IMR-90 (cell line): Measurements from ENCODE around the gene YARS2. TPM values are rescaled to one million over a fixed set of nuclear protein-coding genes. Genes with fewer than 3 reads are reported as not detected.

ENCODE experiments used
- ATAC-seq: fragments of 200-7000 bp; cut with Tn5 transposase; 2 replicates; pipeline ENCODE4 v1.9.1; 2020; ENCODE audit warnings: low read depth, mild to moderate bottlenecking, moderate library complexity
- BruUV-seq: library from RNA; stranded (reverse); fragments of 400-500 nt; replicated peaks from 2 replicates; lab custom pipeline; 2021; lab: Mats Ljungman, UMichigan
- CTCF ChIA-PET: fragments of 300-600 bp; formaldehyde crosslinking; extraction: SDS; loops from one replicate; lab custom pipeline; 2021; ENCODE audit warnings: antibody characterized with exemption; lab: Yijun Ruan, JAX
- POLR2A ChIA-PET: fragments of 300-600 bp; sonication (Branson Sonifier 250); formaldehyde crosslinking; loops from one replicate; lab custom pipeline; 2022; ENCODE audit warnings: antibody characterized with exemption; ENCODE audit not compliant: unreplicated experiment; lab: Charles Lee
- DNase-seq: peaks from one replicate; pipeline ENCODE4 v3.0.0; 2013
- H2AFZ ChIP-seq: replicated peaks from 2 replicates; pipeline ENCODE3; 2013; ENCODE audit warnings: low read length, mild to moderate bottlenecking; ENCODE audit not compliant: poor library complexity
- H2AK5ac ChIP-seq: 2 replicates; pipeline ENCODE4 v1.6.1; 2013; ENCODE audit warnings: low read depth, low read length, inconsistent platforms
- H2AK9ac ChIP-seq: replicated peaks from 2 replicates; pipeline ENCODE3; 2013; ENCODE audit warnings: mild to moderate bottlenecking, low read depth, low read length, moderate library complexity; ENCODE audit not compliant: poor library complexity
- H2BK120ac ChIP-seq: 2 replicates; pipeline ENCODE4 v1.6.1; 2013; ENCODE audit warnings: low read depth, low read length, inconsistent platforms
- H2BK15ac ChIP-seq: 3 replicates; pipeline ENCODE4 v1.6.1; 2013; ENCODE audit warnings: low read depth, low read length, inconsistent platforms
- H2BK20ac ChIP-seq: 2 replicates; pipeline ENCODE4 v1.6.1; 2013; ENCODE audit warnings: low read depth, mild to moderate bottlenecking, inconsistent platforms, low read length, moderate library complexity
- H2BK5ac ChIP-seq: 2 replicates; pipeline ENCODE4 v1.6.1; 2013; ENCODE audit warnings: mild to moderate bottlenecking, low read depth, low read length, inconsistent platforms; ENCODE audit not compliant: poor library complexity, severe bottlenecking
- H3K14ac ChIP-seq: replicated peaks from 2 replicates; pipeline ENCODE4 v1.6.1; 2013; ENCODE audit warnings: low read depth, low read length, inconsistent platforms
- H3K18ac ChIP-seq: 2 replicates; pipeline ENCODE4 v1.6.1; 2013; ENCODE audit warnings: low read depth, low read length, control low read depth
- H3K23ac ChIP-seq: 2 replicates; pipeline ENCODE4 v1.6.1; 2013; ENCODE audit warnings: low read depth, low read length, inconsistent platforms
- H3K27ac ChIP-seq: 2 replicates; pipeline ENCODE4 v1.5.1; 2013; ENCODE audit warnings: mild to moderate bottlenecking, control low read depth, low read length; ENCODE audit not compliant: insufficient read depth
- H3K27me3 ChIP-seq: 2 replicates; pipeline ENCODE4 v1.6.1; 2013; ENCODE audit warnings: low read length; ENCODE audit not compliant: control insufficient read depth, insufficient read depth
- H3K36me3 ChIP-seq: 2 replicates; pipeline ENCODE4 v1.6.1; 2013; ENCODE audit warnings: low read length, mixed read lengths; ENCODE audit not compliant: control insufficient read depth, insufficient read depth
- H3K4ac ChIP-seq: 2 replicates; pipeline ENCODE4 v1.6.1; 2013; ENCODE audit warnings: low read depth, low read length, inconsistent platforms
- H3K4me1 ChIP-seq: 2 replicates; pipeline ENCODE4 v1.6.1; 2013; ENCODE audit warnings: low read length, mixed read lengths; ENCODE audit not compliant: control insufficient read depth, insufficient read depth
- H3K4me2 ChIP-seq: 2 replicates; pipeline ENCODE4 v1.6.1; 2013; ENCODE audit warnings: low read depth, mild to moderate bottlenecking, control low read depth, low read length, moderate library complexity
- H3K4me3 ChIP-seq: 2 replicates; pipeline ENCODE4 v1.5.1; 2013; ENCODE audit warnings: low read depth, mild to moderate bottlenecking, control low read depth, low read length, moderate library complexity; ENCODE audit not compliant: insufficient read depth
- H3K56ac ChIP-seq: 2 replicates; pipeline ENCODE4 v1.6.1; 2013; ENCODE audit warnings: low read length, inconsistent platforms; ENCODE audit not compliant: insufficient read depth; ENCODE audit errors: extremely low read depth
- H3K79me1 ChIP-seq, 2 experiments: 2 replicates each; pipeline ENCODE4 v1.6.1; 2013; ENCODE audit warnings: low read length in 2 of 2, inconsistent platforms in 1 of 2, low read depth in 1 of 2
- H3K9ac ChIP-seq: 2 replicates; pipeline ENCODE4 v1.6.1; 2013; ENCODE audit warnings: low read depth, low read length, control low read depth
- H3K9me1 ChIP-seq: 2 replicates; pipeline ENCODE4 v1.6.1; 2013; ENCODE audit warnings: low read length, inconsistent platforms; ENCODE audit not compliant: insufficient read depth
- H3K9me3 ChIP-seq: 2 replicates; pipeline ENCODE4 v1.6.1; 2013; ENCODE audit warnings: low read length; ENCODE audit not compliant: control insufficient read depth, insufficient read depth
- H4K20me1 ChIP-seq: 2 replicates; pipeline ENCODE4 v1.6.1; 2013; ENCODE audit warnings: low read length, inconsistent platforms; ENCODE audit not compliant: insufficient read depth
- H4K5ac ChIP-seq: 2 replicates; pipeline ENCODE4 v1.6.1; 2013; ENCODE audit warnings: mild to moderate bottlenecking, low read depth, low read length, control low read depth
- H4K8ac ChIP-seq, 2 experiments: 2 replicates each; pipeline ENCODE4 v1.6.1; 2013; ENCODE audit warnings: low read depth in 2 of 2, low read length in 2 of 2, control low read depth in 1 of 2, inconsistent platforms in 1 of 2
- H4K91ac ChIP-seq: 2 replicates; pipeline ENCODE4 v1.6.1; 2013; ENCODE audit warnings: low read depth, low read length, inconsistent platforms; ENCODE audit not compliant: insufficient read depth
- BHLHE40 ChIP-seq: fragments of 150-350 bp; IDR thresholded peaks from 2 replicates; pipeline ENCODE4 v1.6.1; 2016; ENCODE audit warnings: mild to moderate bottlenecking, low read depth, low read length
- CEBPB ChIP-seq: IDR thresholded peaks from 2 replicates; pipeline ENCODE4 v1.6.1; 2012; ENCODE audit warnings: low read depth, low read length, improper control_type of control experiment
- CHD1 ChIP-seq: IDR thresholded peaks from 2 replicates; pipeline ENCODE4 v1.6.1; 2012; ENCODE audit warnings: low read depth, low read length, improper control_type of control experiment
- ELK1 ChIP-seq: fragments of 150-350 bp; IDR thresholded peaks from 2 replicates; pipeline ENCODE4 v1.6.1; 2016; ENCODE audit warnings: low read depth, mild to moderate bottlenecking, low read length, moderate library complexity, borderline replicate concordance
- FOS ChIP-seq: fragments of 150-350 bp; IDR thresholded peaks from 2 replicates; pipeline ENCODE4 v1.6.1; 2016; ENCODE audit warnings: low read depth, low read length
- MAFK ChIP-seq: IDR thresholded peaks from 2 replicates; pipeline ENCODE4 v1.6.1; 2012; ENCODE audit warnings: low read depth, low read length, improper control_type of control experiment
- MAZ ChIP-seq: IDR thresholded peaks from 2 replicates; pipeline ENCODE4 v1.6.1; 2012; ENCODE audit warnings: low read depth, mild to moderate bottlenecking, low read length, improper control_type of control experiment, moderate library complexity, borderline replicate concordance
- MXI1 ChIP-seq: IDR thresholded peaks from 2 replicates; pipeline ENCODE4 v1.6.1; 2012; ENCODE audit warnings: low read depth, mild to moderate bottlenecking, low read length, moderate library complexity, borderline replicate concordance
- NFE2L2 ChIP-seq: fragments of 150-350 bp; IDR thresholded peaks from 2 replicates; pipeline ENCODE4 v1.6.1; 2016; ENCODE audit warnings: low read depth, mild to moderate bottlenecking, low read length
- POLR2A ChIP-seq: IDR thresholded peaks from 2 replicates; pipeline ENCODE4 v1.6.1; 2012; ENCODE audit warnings: mild to moderate bottlenecking, low read depth, low read length
- RAD21 ChIP-seq: IDR thresholded peaks from 2 replicates; pipeline ENCODE4 v1.6.1; 2012; ENCODE audit warnings: low read length, improper control_type of control experiment
- RCOR1 ChIP-seq: IDR thresholded peaks from 2 replicates; pipeline ENCODE4 v1.6.1; 2012; ENCODE audit warnings: mild to moderate bottlenecking, low read length, improper control_type of control experiment; ENCODE audit not compliant: insufficient replicate concordance
- RFX5 ChIP-seq: IDR thresholded peaks from 2 replicates; pipeline ENCODE4 v1.8.0; 2012; ENCODE audit warnings: low read depth, mild to moderate bottlenecking, low read length, moderate library complexity
- SMC3 ChIP-seq: fragments of 150-350 bp; IDR thresholded peaks from 2 replicates; pipeline ENCODE4 v1.6.1; 2016; ENCODE audit warnings: low read depth, mild to moderate bottlenecking, antibody characterized with exemption, low read length, moderate library complexity
- USF2 ChIP-seq: fragments of 150-350 bp; IDR thresholded peaks from 2 replicates; pipeline ENCODE4 v1.6.1; 2017; ENCODE audit warnings: mild to moderate bottlenecking, antibody characterized with exemption, low read length, low read depth
- dilution Hi-C: fragments of 300-500 bp; cut with HindIII; formaldehyde crosslinking; loops from one replicate; pipeline ENCODE4 v1.14.3; 2018; ENCODE audit warnings: low sequenced_read_pairs; ENCODE audit not compliant: unreplicated experiment
- in situ Hi-C: fragments of 300-500 bp; cut with MboI; formaldehyde crosslinking; loops from 3 replicates; pipeline ENCODE4 v1.14.3; 2019; ENCODE audit warnings: low sequenced_read_pairs, inconsistent platforms, mixed read lengths
- intact Hi-C: fragments of 100-400 bp; cut with micrococcal nuclease; formaldehyde crosslinking; loops from 2 replicates; pipeline ENCODE4 v1.10.0; 2022
- polyA plus RNA-seq, 3 experiments: library from polyadenylated mRNA; depleted of rRNA; stranded (reverse); fragments of >200 nt; gene quantifications; 2 replicates each; pipeline ENCODE4 v1.2.3, GENCODE V29; 2012; ENCODE audit warnings: low replicate concordance in 1 of 3
- total RNA-seq: library from RNA; depleted of rRNA; stranded (reverse); fragments of >200 nt; gene quantifications from 2 replicates; pipeline ENCODE4 v1.2.3, GENCODE V29; 2012
- TF ChIP-seq, protein P1 (sequence below): conservative IDR thresholded peaks from 2 replicates; pipeline ENCODE4 v1.5.1; 2012; ENCODE audit warnings: mild to moderate bottlenecking, low read depth, low read length, improper control_type of control experiment

The YARS2 gene
- total and polyA plus RNA-seq, 2 of the 4 experiments (the other 2 are of a cell fraction), result 15.3 to 26.9 TPM

DNA sequence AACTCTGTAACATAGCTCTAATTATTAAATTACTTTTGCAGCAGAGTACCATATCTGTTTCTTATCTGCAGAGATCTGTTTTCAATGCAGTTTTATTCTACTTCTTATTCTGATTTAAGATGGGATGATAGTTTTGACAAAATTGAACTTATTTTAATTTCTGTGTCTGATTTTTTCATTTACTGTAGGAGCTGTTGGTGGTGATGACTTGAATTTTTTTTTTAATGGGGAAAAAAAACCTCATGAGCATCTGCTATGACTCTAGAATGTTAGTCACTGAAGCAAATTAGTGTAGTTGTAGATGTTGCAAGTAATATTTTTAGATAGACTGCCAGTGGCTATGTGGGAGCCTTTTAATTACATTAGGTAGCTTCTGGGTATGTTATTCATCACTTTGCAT is 53.2 kb downstream of the YARS2 start:
- intact Hi-C loops (loop anchor here (5.0 kb wide), 1 partner anchor 35 kb away; no protein-coding TSS in a partner anchor), in situ Hi-C loops (no loop called here), dilution Hi-C loops (no loop called here)
- Histone ChIP-seq H3K56ac (no peak overlapping the region), H3K14ac (no peak overlapping the region), H2BK15ac (no peak overlapping the region), H2BK5ac (no peak overlapping the region), H4K91ac (no peak overlapping the region), H3K18ac (no peak overlapping the region), H2AK5ac (no peak overlapping the region), H3K9ac (no peak overlapping the region), H2AFZ (no peak overlapping the region), H3K9me1 (no peaks in the 10 kb centered on the region), H3K4me3 (no peak overlapping the region), H4K8ac (no peak overlapping the region), H3K4me2 (no peak overlapping the region), H2BK120ac (no peak overlapping the region), H2BK20ac (no peak overlapping the region), H3K4me1 (peaks cover 4% of the 10 kb centered on the region; the same call in 1 of the 2 replicates), H3K27me3 (no peaks in the 10 kb centered on the region), H4K5ac (no peak overlapping the region), H3K36me3 (peaks cover 1% of the 10 kb centered on the region; the same call in 1 of the 2 replicates), H3K79me1 (peaks cover 9 to 17% of the 10 kb centered on the region in 2 experiments), H3K27ac (no peak overlapping the region), H4K20me1 (peaks cover 8% of the 10 kb centered on the region; the same call in 1 of the 2 replicates), H3K23ac (no peak overlapping the region), H2AK9ac (no peak overlapping the region), H3K9me3 (no peaks in the 10 kb centered on the region), H3K4ac (no peak overlapping the region)
- TF ChIP-seq NFE2L2, result no peak
- no peak for TF ChIP-seq SMC3
- TF ChIP-seq, protein P1, sequence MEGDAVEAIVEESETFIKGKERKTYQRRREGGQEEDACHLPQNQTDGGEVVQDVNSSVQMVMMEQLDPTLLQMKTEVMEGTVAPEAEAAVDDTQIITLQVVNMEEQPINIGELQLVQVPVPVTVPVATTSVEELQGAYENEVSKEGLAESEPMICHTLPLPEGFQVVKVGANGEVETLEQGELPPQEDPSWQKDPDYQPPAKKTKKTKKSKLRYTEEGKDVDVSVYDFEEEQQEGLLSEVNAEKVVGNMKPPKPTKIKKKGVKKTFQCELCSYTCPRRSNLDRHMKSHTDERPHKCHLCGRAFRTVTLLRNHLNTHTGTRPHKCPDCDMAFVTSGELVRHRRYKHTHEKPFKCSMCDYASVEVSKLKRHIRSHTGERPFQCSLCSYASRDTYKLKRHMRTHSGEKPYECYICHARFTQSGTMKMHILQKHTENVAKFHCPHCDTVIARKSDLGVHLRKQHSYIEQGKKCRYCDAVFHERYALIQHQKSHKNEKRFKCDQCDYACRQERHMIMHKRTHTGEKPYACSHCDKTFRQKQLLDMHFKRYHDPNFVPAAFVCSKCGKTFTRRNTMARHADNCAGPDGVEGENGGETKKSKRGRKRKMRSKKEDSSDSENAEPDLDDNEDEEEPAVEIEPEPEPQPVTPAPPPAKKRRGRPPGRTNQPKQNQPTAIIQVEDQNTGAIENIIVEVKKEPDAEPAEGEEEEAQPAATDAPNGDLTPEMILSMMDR, result no peak
- no peak for TF ChIP-seq MAFK
- TF ChIP-seq POLR2A, result no peak
- no peak for TF ChIP-seq FOS
- TF ChIP-seq CHD1, result no peak
- TF ChIP-seq CEBPB, result no peak
- TF ChIP-seq ELK1, result no peak
- TF ChIP-seq RAD21, result no peak
- TF ChIP-seq USF2, result no peak
- TF ChIP-seq BHLHE40, result no peak
- no peak for TF ChIP-seq RFX5
- TF ChIP-seq MAZ, result no peak
- no peak for TF ChIP-seq MXI1
- TF ChIP-seq RCOR1, result no peak
- DNase-seq (no peak), ATAC-seq (peak; percentile 56)
- ChIA-PET CTCF (interaction anchor here (0.6 to 0.8 kb wide), 2 partner anchors 13 to 230 kb away, joined by 3 read pairs; no protein-coding TSS in a partner anchor), POLR2A (no interaction called here)
- BruUV-seq, result no TSS peak
